ENCODE measurements around the gene PPP1R3F.

DNA sequence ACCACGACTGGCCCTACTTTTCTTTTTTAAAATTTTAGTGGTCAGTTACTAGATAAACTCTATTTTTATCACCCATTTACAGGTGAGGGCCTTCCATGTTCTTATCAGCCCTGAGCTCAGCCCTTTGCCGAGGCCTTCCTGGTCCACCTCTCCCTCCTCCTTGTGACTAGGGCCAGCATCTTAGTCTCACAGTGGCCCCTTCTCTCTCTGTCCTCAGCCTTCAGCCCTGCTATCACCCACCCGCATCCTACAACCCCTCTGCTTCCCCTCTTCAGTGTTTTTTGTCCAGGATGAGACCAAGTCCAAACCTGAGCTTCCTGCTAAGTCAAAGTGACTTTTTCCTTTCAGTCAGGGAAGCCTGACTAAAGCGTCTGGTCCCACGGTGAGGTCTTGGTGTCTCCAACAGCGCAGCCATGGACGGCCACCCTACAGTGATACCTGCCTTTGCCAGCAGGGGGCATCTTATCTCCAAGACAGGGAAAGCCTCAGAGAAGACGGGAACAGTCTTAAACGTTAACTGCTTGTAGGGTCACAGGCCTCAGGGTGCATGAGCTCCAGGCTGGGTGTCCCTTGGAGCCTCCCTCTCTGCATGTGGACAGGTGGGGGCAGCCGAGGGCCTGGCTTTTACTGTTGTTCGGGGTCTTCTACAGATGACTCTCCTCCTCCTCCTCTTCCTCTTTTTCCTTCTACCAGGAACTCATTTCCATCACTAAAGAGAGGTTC is 22.2 kb downstream of the PPP1R3F start:
- no peak for TF ChIP-seq POLR2A (IDR thresholded peaks at IDR 0.05)
- TF ChIP-seq, protein P1, sequence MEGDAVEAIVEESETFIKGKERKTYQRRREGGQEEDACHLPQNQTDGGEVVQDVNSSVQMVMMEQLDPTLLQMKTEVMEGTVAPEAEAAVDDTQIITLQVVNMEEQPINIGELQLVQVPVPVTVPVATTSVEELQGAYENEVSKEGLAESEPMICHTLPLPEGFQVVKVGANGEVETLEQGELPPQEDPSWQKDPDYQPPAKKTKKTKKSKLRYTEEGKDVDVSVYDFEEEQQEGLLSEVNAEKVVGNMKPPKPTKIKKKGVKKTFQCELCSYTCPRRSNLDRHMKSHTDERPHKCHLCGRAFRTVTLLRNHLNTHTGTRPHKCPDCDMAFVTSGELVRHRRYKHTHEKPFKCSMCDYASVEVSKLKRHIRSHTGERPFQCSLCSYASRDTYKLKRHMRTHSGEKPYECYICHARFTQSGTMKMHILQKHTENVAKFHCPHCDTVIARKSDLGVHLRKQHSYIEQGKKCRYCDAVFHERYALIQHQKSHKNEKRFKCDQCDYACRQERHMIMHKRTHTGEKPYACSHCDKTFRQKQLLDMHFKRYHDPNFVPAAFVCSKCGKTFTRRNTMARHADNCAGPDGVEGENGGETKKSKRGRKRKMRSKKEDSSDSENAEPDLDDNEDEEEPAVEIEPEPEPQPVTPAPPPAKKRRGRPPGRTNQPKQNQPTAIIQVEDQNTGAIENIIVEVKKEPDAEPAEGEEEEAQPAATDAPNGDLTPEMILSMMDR (IDR thresholded peaks at IDR 0.05): peak; percentile 40 to 63 (median 54)
